Breast epithelium (tissue), 4 donors: ENCODE measurements around the gene TBC1D10A. TPM values are rescaled to one million over a fixed set of nuclear protein-coding genes. Genes with fewer than 3 reads are reported as not detected.

Source experiments
- DNase-seq, 2 donors: peaks; one replicate each; pipeline ENCODE4 v3.0.0-alpha.2; 2019; ENCODE audit warnings: low spot score in 2 of 2
- H3K27ac ChIP-seq, 2 donors: fragments of 200-600 bp; sonication (generic) in 1 of 2; one replicate each; pipeline ENCODE4 v1.5.1; 2016 to 2019; ENCODE audit warnings: mild to moderate bottlenecking in 1 of 2
- H3K27me3 ChIP-seq, 2 donors: fragments of 200-600 bp; sonication (generic) in 1 of 2; one replicate each; pipeline versions ENCODE4 v1.5.1 to v1.6.0; 2017 to 2019; ENCODE audit warnings: control low read depth in 1 of 2, mild to moderate bottlenecking in 1 of 2
- H3K36me3 ChIP-seq: fragments of 200-600 bp; one replicate; pipeline ENCODE4 v1.5.1; 2019
- H3K4me1 ChIP-seq, 2 donors: fragments of 200-600 bp; sonication (generic); one replicate each; pipeline ENCODE4 v1.5.1; 2016 to 2019; ENCODE audit warnings: control low read depth in 1 of 2
- H3K4me3 ChIP-seq, 3 donors: fragments of 200-600 bp; sonication (generic); 1 replicate in 2 of 3; 2 replicates in 1 of 3; pipeline ENCODE4 v1.5.1; 2016 to 2019; ENCODE audit warnings: mild to moderate bottlenecking in 3 of 3, moderate library complexity in 2 of 3
- H3K9me3 ChIP-seq, 2 donors: fragments of 200-600 bp; sonication (generic) in 1 of 2; one replicate each; pipeline ENCODE4 v1.5.1; 2016 to 2019; ENCODE audit warnings: control low read depth in 1 of 2
- POLR2A ChIP-seq: fragments of 450-650 bp; IDR thresholded peaks from one replicate; pipeline ENCODE4 v1.6.1; 2016; ENCODE audit warnings: antibody characterized with exemption, mild to moderate bottlenecking, moderate library complexity
- POLR2AphosphoS5 ChIP-seq, 3 donors: sonication (generic); formaldehyde crosslinking; IDR thresholded peaks; one replicate each; pipeline ENCODE4 v1.6.1; 2017; ENCODE audit warnings: antibody characterized with exemption in 3 of 3
- intact Hi-C: fragments of 100-400 bp; cut with DNase I; formaldehyde crosslinking; loops from one replicate; pipeline ENCODE4 v1.15.1; 2023; ENCODE audit warnings: low total_unique reads
- total RNA-seq, 3 donors: library from RNA; depleted of rRNA; stranded (reverse); fragments of >200 nt; gene quantifications; one replicate each; pipeline ENCODE4 v1.1.0, GENCODE V29; 2016
- TF ChIP-seq, protein P1 (sequence below), 3 donors: fragments of 450-650 bp; IDR thresholded peaks; one replicate each; pipeline ENCODE4 v1.5.1; 2016 to 2017; ENCODE audit warnings: antibody characterized with exemption in 3 of 3, mild to moderate bottlenecking in 3 of 3, moderate library complexity in 3 of 3

Gene TBC1D10A
- total RNA-seq, 3 donors from 2014 or later = 25.0 to 50.1 (median 32.4) TPM

DNA sequence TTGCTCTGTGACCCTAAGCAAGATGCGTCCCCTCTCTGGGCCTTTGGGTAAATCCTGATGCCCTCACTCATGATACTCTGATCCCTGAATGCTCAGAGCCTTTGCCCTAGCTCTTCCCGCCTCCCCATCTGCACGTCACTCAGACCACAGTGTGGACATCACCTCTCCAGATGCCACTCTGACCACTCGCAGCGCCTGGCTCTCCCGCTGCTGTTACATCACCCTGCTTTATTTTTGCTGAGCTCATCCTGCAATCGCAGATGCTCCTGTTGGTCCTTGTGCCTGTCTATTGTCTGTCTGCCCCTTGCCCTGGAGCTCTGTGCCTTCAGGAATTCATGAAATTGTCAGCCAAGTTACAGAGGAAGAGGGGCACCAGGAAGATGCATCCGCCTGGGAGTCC lies 65.6 kb downstream of the TBC1D10A start:
- Histone ChIP-seq H3K27me3 (no peaks in the 10 kb centered on the region), H3K4me1 (no peaks in the 10 kb centered on the region), H3K4me3 (no peak overlapping the region), H3K9me3 (no peaks in the 10 kb centered on the region), H3K27ac (no peak overlapping the region), H3K36me3 (no peaks in the 10 kb centered on the region)
- intact Hi-C loops = no loop called here
- DNase-seq = no peak
- TF ChIP-seq, protein P1, sequence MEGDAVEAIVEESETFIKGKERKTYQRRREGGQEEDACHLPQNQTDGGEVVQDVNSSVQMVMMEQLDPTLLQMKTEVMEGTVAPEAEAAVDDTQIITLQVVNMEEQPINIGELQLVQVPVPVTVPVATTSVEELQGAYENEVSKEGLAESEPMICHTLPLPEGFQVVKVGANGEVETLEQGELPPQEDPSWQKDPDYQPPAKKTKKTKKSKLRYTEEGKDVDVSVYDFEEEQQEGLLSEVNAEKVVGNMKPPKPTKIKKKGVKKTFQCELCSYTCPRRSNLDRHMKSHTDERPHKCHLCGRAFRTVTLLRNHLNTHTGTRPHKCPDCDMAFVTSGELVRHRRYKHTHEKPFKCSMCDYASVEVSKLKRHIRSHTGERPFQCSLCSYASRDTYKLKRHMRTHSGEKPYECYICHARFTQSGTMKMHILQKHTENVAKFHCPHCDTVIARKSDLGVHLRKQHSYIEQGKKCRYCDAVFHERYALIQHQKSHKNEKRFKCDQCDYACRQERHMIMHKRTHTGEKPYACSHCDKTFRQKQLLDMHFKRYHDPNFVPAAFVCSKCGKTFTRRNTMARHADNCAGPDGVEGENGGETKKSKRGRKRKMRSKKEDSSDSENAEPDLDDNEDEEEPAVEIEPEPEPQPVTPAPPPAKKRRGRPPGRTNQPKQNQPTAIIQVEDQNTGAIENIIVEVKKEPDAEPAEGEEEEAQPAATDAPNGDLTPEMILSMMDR (IDR thresholded peaks at IDR 0.05) = no peak
- TF ChIP-seq POLR2AphosphoS5 (IDR thresholded peaks at IDR 0.05) (no peak), POLR2A (no peak)

DNA sequence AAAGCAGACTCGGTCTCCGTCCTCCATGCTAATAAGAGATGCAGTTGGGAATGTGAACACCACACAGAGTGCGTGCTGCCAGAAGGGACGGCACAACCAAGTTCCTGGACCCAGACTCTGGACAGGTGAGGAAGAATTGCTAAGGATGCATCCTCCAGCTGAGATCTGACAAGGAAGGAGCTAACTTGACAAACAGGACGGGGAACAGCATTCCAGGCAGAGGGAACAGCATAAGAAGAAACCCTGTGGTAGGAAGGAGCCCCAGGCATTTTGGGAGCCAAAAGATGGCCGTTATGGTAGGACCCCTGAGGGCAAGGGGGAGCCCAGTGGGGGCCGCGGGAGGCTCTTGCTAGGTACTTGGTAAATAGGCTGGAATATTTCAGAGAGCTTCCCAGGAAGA lies 66.1 kb downstream of the TBC1D10A start:
- Histone ChIP-seq H3K27ac (no peak overlapping the region), H3K4me3 (no peak overlapping the region), H3K4me1 (no peaks in the 10 kb centered on the region), H3K9me3 (no peaks in the 10 kb centered on the region), H3K36me3 (no peaks in the 10 kb centered on the region), H3K27me3 (no peaks in the 10 kb centered on the region)
- intact Hi-C loops = no loop called here
- TF ChIP-seq POLR2AphosphoS5 (IDR thresholded peaks at IDR 0.05) = no peak
- no peak for DNase-seq

DNA sequence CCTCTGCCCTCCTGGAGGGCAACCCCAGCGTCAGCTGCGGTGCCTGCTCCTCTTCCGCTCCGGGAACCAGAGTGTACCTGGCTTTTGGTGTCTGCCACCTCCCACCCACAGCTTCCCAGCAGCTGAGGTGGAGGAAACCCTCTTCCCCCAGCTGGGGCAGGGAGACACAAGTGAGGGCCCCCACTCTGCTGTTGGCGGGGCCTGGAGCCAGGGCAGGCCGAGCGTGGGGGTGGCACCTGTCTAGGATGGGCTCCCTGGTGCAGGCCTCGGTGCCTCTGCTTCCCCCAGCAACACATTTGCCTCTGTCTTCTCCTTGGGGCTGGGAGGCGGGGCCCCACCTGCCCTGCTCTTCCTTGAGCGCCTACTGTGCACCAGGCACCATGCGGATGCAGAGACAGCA lies 66.5 kb downstream of the TBC1D10A start:
- Histone ChIP-seq H3K27me3 (no peaks in the 10 kb centered on the region), H3K27ac (no peak overlapping the region), H3K36me3 (no peaks in the 10 kb centered on the region), H3K4me1 (no peaks in the 10 kb centered on the region), H3K9me3 (no peaks in the 10 kb centered on the region), H3K4me3 (no peak overlapping the region)
- intact Hi-C loops = no loop called here
- no peak for DNase-seq
- TF ChIP-seq POLR2A (no peak), POLR2AphosphoS5 (IDR thresholded peaks at IDR 0.05) (no peak)
- TF ChIP-seq, protein P1 (IDR thresholded peaks at IDR 0.05) = no peak

DNA sequence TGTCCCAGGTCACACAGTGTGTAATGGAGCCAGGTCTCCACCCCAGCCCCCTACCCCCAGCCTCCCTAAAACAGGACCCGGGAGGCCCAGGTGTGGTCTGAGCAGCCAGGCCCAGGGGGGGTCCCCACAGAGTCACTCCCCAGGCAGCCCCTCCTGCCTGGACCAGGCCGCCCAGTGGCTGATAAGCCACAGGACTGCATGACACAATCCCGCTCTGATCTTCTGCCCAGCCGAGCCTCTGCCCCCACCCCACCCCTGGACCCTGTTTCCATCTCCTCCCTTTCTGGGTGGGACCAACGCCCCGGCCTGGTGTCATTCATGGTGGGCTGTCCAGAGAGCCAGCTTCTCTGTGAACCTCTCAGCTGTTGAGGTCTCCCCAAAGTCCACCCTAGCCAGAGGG lies 72.4 kb downstream of the TBC1D10A start:
- H3K27me3 ChIP-seq = no peaks in the 10 kb centered on the region
- intact Hi-C loops = no loop called here
- H3K36me3 ChIP-seq = no peaks in the 10 kb centered on the region
- no peak overlapping the region for H3K4me3 ChIP-seq
- no peak for DNase-seq
- H3K9me3 ChIP-seq = no peaks in the 10 kb centered on the region
- TF ChIP-seq POLR2A (no peak), POLR2AphosphoS5 (IDR thresholded peaks at IDR 0.05) (no peak)
- TF ChIP-seq, protein P1 (IDR thresholded peaks at IDR 0.05) = no peak
- no peak overlapping the region for H3K27ac ChIP-seq
- H3K4me1 ChIP-seq = peaks cover 0 to 6% of the 10 kb centered on the region in 2 donors

DNA sequence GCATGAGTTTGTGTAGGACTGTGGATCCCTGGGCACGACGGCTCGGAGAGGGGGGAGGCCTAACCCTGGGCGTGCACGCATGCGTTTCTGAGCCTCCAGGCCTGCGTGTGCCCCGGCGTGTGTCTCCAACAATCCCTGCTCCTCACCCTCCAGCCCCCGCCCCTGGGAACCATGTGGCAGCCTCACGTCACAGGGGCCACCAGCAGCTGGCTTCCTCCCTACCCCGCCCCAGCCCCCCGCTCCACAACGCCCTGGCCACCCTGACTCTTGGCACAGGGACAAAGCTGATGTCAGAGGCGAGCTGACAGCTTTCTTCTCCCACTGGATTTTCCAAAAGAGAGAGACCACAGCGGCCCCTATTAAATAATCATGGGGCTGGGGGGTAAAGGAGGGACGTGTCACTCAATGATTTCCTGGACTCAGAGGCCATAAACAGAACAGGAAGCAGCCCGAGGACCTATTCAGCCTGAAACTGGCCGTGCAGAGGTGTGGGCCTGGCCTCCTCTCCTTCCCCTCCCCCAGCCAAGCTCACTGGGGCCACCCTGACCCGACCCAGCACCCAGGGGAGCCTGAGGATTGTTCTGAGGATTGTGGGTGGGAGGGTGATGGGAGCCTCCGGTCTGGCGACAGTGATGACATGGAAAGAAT lies 73.4 kb downstream of the TBC1D10A start:
- Histone ChIP-seq H3K4me3 (no peak overlapping the region), H3K4me1 (peaks cover 0 to 6% of the 10 kb centered on the region in 2 donors), H3K27me3 (no peaks in the 10 kb centered on the region), H3K36me3 (no peaks in the 10 kb centered on the region), H3K27ac (peak overlapping the region; percentile 17 to 63), H3K9me3 (no peaks in the 10 kb centered on the region)
- intact Hi-C loops = no loop called here
- no peak for DNase-seq
- TF ChIP-seq POLR2AphosphoS5 (IDR thresholded peaks at IDR 0.05) = no peak
- no peak for TF ChIP-seq POLR2A
- TF ChIP-seq, protein P1 (IDR thresholded peaks at IDR 0.05) = no peak
